AG04450 (cell line): ENCODE results near the gene DMXL1. TPM values are rescaled to one million over a fixed set of nuclear protein-coding genes. Genes with fewer than 3 reads are reported as not detected.

Source experiments
- CTCF ChIA-PET: fragments of 300-600, 350-600 bp; formaldehyde crosslinking; extraction: SDS; loops from one replicate; lab custom pipeline; 2022; ENCODE audit warnings: antibody characterized with exemption, inconsistent platforms; lab: Charles Lee
- POLR2A ChIA-PET: fragments of 350-600 bp; formaldehyde crosslinking; extraction: SDS; loops from one replicate; lab custom pipeline; 2021; ENCODE audit warnings: antibody characterized with exemption, inconsistent platforms; lab: Yijun Ruan, JAX
- DNase-seq: peaks from one replicate; pipeline ENCODE4 v3.0.0-alpha.2; 2011; ENCODE audit warnings: low read depth, low spot score
- H3K27ac ChIP-seq: one replicate; pipeline ENCODE4 v1.5.1; 2012; ENCODE audit warnings: low read depth, low read length, control low read depth
- H3K27me3 ChIP-seq: one replicate; pipeline ENCODE4 v1.6.0; 2012; ENCODE audit warnings: low read length; ENCODE audit not compliant: control insufficient read depth, insufficient read depth
- H3K4me3 ChIP-seq: 2 replicates; pipeline ENCODE4 v1.5.1; 2011; ENCODE audit warnings: mild to moderate bottlenecking, low read depth, low read length, control low read depth
- H3K9me3 ChIP-seq: 2 replicates; pipeline ENCODE4 v1.5.1; 2012; ENCODE audit warnings: low read length; ENCODE audit not compliant: control insufficient read depth, insufficient read depth
- polyA plus RNA-seq: library from polyadenylated mRNA; depleted of rRNA; stranded (reverse); fragments of >200 nt; gene quantifications from 2 replicates; pipeline ENCODE4 v1.2.3, GENCODE V29; 2011
- TF ChIP-seq, protein P1 (sequence below): IDR thresholded peaks from 2 replicates; pipeline ENCODE4 v1.5.1; 2011; ENCODE audit warnings: low read depth, low read length, control low read depth, inconsistent platforms

Gene DMXL1
- polyA plus RNA-seq, 1 experiment = 22.2 TPM

DNA sequence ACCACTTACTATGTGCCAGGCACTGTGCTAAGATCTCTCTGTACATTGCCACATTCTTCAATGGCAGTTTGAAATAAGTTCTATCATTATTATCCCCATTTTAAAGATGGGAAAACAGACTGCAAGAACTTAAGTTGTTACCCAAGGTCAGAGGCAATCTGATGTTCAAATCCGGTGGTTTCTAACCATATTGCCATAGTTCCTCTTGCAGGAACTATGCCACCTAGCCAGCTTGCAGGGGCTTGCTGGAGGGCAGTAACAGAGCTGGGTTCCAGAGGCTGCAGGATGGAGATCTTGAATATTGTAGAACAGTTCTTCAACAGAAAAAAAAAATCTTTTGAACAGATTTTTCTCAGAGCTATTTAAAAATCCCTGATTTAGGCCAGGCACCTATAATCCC lies 213.1 kb downstream of the DMXL1 start:
- Histone ChIP-seq H3K27ac (no peak overlapping the region), H3K27me3 (no peaks in the 10 kb centered on the region), H3K4me3 (no peak overlapping the region), H3K9me3 (no peaks in the 10 kb centered on the region)
- DNase-seq = no peak
- TF ChIP-seq, protein P1, sequence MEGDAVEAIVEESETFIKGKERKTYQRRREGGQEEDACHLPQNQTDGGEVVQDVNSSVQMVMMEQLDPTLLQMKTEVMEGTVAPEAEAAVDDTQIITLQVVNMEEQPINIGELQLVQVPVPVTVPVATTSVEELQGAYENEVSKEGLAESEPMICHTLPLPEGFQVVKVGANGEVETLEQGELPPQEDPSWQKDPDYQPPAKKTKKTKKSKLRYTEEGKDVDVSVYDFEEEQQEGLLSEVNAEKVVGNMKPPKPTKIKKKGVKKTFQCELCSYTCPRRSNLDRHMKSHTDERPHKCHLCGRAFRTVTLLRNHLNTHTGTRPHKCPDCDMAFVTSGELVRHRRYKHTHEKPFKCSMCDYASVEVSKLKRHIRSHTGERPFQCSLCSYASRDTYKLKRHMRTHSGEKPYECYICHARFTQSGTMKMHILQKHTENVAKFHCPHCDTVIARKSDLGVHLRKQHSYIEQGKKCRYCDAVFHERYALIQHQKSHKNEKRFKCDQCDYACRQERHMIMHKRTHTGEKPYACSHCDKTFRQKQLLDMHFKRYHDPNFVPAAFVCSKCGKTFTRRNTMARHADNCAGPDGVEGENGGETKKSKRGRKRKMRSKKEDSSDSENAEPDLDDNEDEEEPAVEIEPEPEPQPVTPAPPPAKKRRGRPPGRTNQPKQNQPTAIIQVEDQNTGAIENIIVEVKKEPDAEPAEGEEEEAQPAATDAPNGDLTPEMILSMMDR = no peak
- ChIA-PET POLR2A (no interaction called here), CTCF (interaction anchor here (1.8 to 2.6 kb wide), 3 partner anchors 16 to 296 kb away, joined by 5 to 8 read pairs (median 6); partner anchors contain the start of gene DTWD2)

DNA sequence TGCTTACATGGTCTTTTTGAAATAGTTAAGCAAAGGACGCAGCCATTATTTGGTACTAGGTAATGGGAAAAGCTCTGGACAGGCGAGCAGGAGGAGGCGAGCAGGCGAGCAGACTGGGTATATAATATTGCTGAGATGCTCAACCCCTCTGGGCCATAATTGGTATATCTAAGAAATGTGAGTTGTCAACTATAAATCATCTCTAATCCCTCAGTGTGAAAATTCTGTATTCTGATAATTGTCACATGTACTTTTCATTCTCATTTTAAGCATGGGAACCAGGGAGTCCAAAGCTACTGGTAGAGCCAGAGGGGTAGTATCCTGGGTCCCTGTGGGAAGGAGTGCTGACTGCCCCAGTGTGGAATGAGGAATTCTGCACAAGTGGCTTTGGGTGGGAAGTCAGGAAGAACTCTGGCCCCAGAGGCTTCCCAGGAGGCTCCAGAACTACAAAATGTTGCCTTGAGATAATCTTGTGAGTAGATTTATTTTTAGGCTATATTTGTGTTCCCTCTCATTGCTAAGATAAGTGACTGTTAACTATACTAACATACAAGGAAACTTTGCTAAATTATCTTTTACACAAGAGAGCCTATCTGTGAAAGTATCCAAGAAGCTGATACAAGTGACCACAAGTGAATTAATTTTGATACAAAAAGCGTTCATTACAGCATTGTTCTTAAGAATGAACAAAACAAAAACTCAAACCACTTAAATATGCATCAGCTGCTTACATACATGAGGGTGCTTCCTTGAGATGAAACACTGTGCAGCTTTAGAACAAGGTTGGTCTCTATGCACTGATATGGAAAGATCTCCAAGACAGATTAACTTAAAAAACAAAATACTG lies 214.4 kb downstream of the DMXL1 start:
- Histone ChIP-seq H3K27ac (no peak overlapping the region), H3K4me3 (no peak overlapping the region), H3K9me3 (no peaks in the 10 kb centered on the region), H3K27me3 (no peaks in the 10 kb centered on the region)
- no peak for DNase-seq
- ChIA-PET POLR2A (no interaction called here), CTCF (interaction anchor here (2.3 to 2.6 kb wide), 2 partner anchors 17 to 127 kb away, joined by 6 to 8 read pairs; no protein-coding TSS in a partner anchor)
- TF ChIP-seq, protein P1 = no peak

DNA sequence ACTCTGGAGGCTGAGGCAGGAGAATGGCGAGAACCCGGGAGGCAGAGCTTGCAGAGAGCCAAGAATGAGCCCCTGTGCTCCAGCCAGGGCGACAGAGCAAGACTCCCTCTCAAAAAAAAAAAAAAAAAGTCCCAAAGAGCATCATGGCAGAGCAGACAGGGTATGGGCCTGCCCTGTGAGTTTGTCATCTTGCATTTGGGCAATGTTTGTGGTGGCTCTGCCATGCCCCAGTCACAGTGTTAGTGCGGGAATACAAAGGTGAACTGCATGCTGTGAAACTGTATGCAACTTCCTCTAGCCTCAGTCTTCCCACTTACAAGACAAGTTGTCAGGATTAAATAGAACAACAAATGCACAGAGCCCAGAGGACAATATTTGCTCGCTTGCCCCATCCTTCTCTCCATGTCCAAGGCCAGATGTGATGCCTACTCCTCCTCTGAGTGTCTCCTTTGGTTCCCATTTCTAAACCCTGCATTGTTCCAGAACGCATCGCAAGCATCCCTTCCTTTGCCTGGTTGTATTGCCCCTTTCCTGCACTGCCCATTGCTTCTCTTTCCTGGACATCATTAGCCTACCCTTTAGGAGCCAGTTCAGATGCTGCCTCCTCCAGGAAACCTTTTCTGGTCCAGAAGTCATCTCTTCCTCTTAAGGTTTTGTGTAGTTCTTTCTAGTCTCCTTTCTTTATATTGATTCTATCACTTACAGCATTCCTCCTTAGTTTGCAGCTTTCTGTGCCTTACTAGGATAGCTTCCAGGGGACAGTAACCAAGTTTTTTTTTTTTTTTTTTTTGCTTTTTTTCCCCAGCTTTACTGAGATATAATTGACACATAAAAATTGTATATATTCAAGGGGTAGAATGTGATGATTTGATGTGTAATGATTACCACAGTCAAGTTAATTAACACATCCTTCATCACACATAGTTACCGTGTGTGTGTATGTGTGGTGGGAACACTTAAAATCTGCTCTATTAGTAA lies 215.9 kb downstream of the DMXL1 start:
- no peak for DNase-seq
- Histone ChIP-seq H3K27me3 (no peaks in the 10 kb centered on the region), H3K27ac (no peak overlapping the region), H3K9me3 (no peaks in the 10 kb centered on the region), H3K4me3 (no peak overlapping the region)
- ChIA-PET CTCF (interaction anchor here (4.2 kb wide), 1 partner anchor 125 kb away, joined by 17 read pairs; no protein-coding TSS in a partner anchor), POLR2A (interaction anchor here (0.6 kb wide), 1 partner anchor 16 kb away, joined by 3 read pairs; no protein-coding TSS in a partner anchor)
- TF ChIP-seq, protein P1 = no peak

DNA sequence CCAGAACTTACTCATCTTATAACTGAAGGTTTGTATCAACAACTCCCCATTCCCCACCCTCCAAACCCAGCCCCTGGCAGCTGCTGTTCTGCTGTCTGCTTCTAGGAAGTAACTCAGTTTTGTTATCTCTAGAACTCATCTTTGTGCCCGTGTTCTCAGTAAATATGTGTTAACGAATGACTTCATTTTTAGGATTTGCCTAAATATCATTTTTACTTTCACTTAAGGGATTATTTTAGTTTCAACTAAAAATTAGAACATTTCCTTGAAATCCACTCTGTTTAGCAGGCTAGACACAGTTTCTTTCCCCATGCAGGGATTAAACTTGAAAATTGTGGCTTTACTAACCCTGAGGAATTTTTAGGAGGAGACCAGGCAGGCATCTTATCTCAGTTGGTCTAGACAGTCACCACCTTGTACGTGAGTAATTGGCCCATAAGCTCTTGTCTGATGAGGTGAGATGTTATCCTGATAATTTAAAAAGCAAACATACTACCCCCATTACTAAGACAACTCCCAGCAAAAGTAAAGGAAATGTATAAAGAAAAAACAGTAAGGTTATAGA lies 216.7 kb downstream of the DMXL1 start:
- no peak for DNase-seq
- POLR2A ChIA-PET = interaction anchor here (1.1 kb wide), 1 partner anchor 15 kb away, joined by 4 read pairs; no protein-coding TSS in a partner anchor
- TF ChIP-seq, protein P1 = no peak
- Histone ChIP-seq H3K9me3 (no peaks in the 10 kb centered on the region), H3K4me3 (peak overlapping the region; percentile 1; the same call in 1 of the 2 replicates), H3K27ac (no peak overlapping the region), H3K27me3 (no peaks in the 10 kb centered on the region)
- CTCF ChIA-PET = interaction anchor here (4.2 kb wide), 1 partner anchor 124 kb away, joined by 17 read pairs; no protein-coding TSS in a partner anchor
